Bronchial epithelial cell (primary cell): Measurements from ENCODE around the gene BRPF1. TPM values are rescaled to one million over a fixed set of nuclear protein-coding genes. Genes with fewer than 3 reads are reported as not detected.
A peak's percentile ranks its signal among the peaks of the same experiment; 100 is the strongest.

Source experiments
- DNase-seq: peaks from one replicate; pipeline ENCODE4 v3.0.0-alpha.2; 2010; ENCODE audit warnings: low read depth
- FAIRE-seq: peaks from 2 replicates; lab custom pipeline; 2011; peaks lifted over from hg19 to GRCh38; lab: Jason Lieb, UNC
- H3K27me3 ChIP-seq: 2 replicates; pipeline ENCODE4 v1.5.1; 2011; ENCODE audit warnings: low read length; ENCODE audit not compliant: control insufficient read depth, insufficient read depth
- H3K36me3 ChIP-seq: 2 replicates; pipeline ENCODE4 v1.5.1; 2011; ENCODE audit warnings: low read length; ENCODE audit not compliant: control insufficient read depth, insufficient read depth
- H3K4me3 ChIP-seq: 2 replicates; pipeline ENCODE4 v1.5.1; 2011; ENCODE audit warnings: mild to moderate bottlenecking, low read depth, low read length, control low read depth
- total RNA-seq: library from RNA; depleted of rRNA; stranded (reverse); fragments of >200 nt; gene quantifications from 2 replicates; pipeline ENCODE4 v1.2.1, GENCODE V29; 2014
- TF ChIP-seq, protein P1 (sequence below): IDR thresholded peaks from 2 replicates; pipeline ENCODE4 v1.5.1; 2011; ENCODE audit warnings: mild to moderate bottlenecking, moderate library complexity, low read length, control low read depth, inconsistent platforms; ENCODE audit not compliant: insufficient read depth, severe bottlenecking

BRPF1 gene
- total RNA-seq, 1 donor from 2014 or later, result 14.0 TPM

- FAIRE-seq (no peak), DNase-seq (no peak)
- Histone ChIP-seq H3K27me3 (peaks cover 4% of the 10 kb centered on the region), H3K36me3 (no peaks in the 10 kb centered on the region), H3K4me3 (no peak overlapping the region)
- TF ChIP-seq, protein P1, sequence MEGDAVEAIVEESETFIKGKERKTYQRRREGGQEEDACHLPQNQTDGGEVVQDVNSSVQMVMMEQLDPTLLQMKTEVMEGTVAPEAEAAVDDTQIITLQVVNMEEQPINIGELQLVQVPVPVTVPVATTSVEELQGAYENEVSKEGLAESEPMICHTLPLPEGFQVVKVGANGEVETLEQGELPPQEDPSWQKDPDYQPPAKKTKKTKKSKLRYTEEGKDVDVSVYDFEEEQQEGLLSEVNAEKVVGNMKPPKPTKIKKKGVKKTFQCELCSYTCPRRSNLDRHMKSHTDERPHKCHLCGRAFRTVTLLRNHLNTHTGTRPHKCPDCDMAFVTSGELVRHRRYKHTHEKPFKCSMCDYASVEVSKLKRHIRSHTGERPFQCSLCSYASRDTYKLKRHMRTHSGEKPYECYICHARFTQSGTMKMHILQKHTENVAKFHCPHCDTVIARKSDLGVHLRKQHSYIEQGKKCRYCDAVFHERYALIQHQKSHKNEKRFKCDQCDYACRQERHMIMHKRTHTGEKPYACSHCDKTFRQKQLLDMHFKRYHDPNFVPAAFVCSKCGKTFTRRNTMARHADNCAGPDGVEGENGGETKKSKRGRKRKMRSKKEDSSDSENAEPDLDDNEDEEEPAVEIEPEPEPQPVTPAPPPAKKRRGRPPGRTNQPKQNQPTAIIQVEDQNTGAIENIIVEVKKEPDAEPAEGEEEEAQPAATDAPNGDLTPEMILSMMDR, result no peak
These were observed 9.9 kb upstream of the BRPF1 start for GRCh38 chr3:9721700-9722060.

GRCh38 chr3:9725775-9726515, 5.6 kb upstream of the BRPF1 start:
- FAIRE-seq (no peak), DNase-seq (no peak)
- H3K27me3 ChIP-seq, result peaks cover 4% of the 10 kb centered on the region
- H3K36me3 ChIP-seq, result no peaks in the 10 kb centered on the region
- H3K4me3 ChIP-seq, result no peak overlapping the region
- TF ChIP-seq, protein P1, result no peak

- peak; percentile 39 for DNase-seq
- Histone ChIP-seq H3K27me3 (peaks cover 4% of the 10 kb centered on the region), H3K4me3 (no peak overlapping the region), H3K36me3 (no peaks in the 10 kb centered on the region)
- no peak for FAIRE-seq
- TF ChIP-seq, protein P1, result peak; percentile 53
These were observed 4.4 kb upstream of the BRPF1 start for GRCh38 chr3:9727041-9727595.

DNA sequence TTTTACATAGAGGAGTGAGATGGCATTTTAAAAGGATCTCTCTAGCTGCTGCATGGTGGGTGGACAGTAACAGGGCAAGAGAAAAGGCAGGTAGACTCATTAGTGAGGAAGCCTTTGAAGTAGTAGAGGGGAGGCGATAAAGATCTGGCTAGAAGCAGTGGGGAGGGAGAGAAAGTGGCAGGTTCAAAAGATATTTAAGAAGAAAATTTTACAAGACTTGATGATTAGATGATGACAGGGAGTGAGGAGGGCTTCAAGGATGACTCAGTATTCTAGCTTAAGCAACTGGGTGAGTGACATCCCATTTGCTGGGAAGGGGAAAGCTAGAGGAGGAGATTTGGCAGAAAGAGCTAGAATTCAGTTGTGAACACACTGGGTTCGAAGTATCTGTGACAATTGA, 3.8 kb upstream of the BRPF1 start:
- peaks cover 4% of the 10 kb centered on the region for H3K27me3 ChIP-seq
- FAIRE-seq, result no peak
- H3K36me3 ChIP-seq, result no peaks in the 10 kb centered on the region
- DNase-seq, result peak; percentile 50
- TF ChIP-seq, protein P1, result no peak
- H3K4me3 ChIP-seq, result no peak overlapping the region

DNA sequence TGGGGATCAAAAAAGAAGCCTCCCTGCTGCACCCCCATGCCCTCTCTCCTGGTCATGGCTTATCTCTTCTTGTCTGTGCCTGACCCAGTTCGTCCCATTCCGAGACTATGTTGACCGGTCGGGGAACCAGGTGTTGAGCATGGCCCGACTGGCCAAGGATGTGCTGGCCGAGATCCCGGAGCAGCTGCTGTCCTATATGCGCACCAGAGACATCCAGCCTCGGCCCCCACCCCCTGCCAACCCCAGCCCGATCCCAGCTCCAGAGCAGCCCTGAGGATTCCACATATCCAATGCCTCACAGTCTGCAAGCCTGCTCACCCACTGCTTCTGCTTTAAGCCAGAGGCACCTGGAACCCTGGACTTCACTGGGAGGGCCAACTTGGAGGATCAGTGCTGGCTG, 2.1 kb upstream of the BRPF1 start:
- TF ChIP-seq, protein P1, result no peak
- FAIRE-seq (no peak), DNase-seq (no peak)

GRCh38 chr3:9730657-9731205, 804 bp upstream of the BRPF1 start:
- peaks cover 7% of the 10 kb centered on the region for H3K36me3 ChIP-seq
- peak overlapping the region; percentile 86 for H3K4me3 ChIP-seq
- DNase-seq (no peak), FAIRE-seq (no peak)
- TF ChIP-seq, protein P1, result no peak
- H3K27me3 ChIP-seq, result no peaks in the 10 kb centered on the region

More for the DNA sequence above, 2.1 kb upstream of the BRPF1 start:
- Histone ChIP-seq H3K27me3 (peaks cover under 1% of the 10 kb centered on the region), H3K4me3 (no peak overlapping the region), H3K36me3 (peaks cover 3% of the 10 kb centered on the region)
